Neural progenitor cell (in vitro differentiated cells): ENCODE results near the gene RGS6.

ENCODE experiments used
- EZH2 ChIP-seq: fragments of 200-600 bp; sonication (generic); IDR thresholded peaks from 2 replicates; pipeline ENCODE4 v1.6.1; 2017; ENCODE audit warnings: antibody characterized with exemption, mild to moderate bottlenecking, moderate library complexity
- EZH2phosphoT487 ChIP-seq: fragments of 200-600 bp; sonication (generic); IDR thresholded peaks from 2 replicates; pipeline ENCODE4 v1.6.1; 2017; ENCODE audit warnings: antibody characterized with exemption
- TF ChIP-seq, protein P1 (sequence below): fragments of 200-600 bp; sonication (generic); IDR thresholded peaks from 2 replicates; pipeline ENCODE4 v1.5.1; 2017; ENCODE audit warnings: antibody characterized with exemption, mild to moderate bottlenecking

GRCh38 chr14:72609205-72609916, 677.1 kb downstream of the RGS6 start:
- TF ChIP-seq EZH2phosphoT487, result no peak
- TF ChIP-seq, protein P1, sequence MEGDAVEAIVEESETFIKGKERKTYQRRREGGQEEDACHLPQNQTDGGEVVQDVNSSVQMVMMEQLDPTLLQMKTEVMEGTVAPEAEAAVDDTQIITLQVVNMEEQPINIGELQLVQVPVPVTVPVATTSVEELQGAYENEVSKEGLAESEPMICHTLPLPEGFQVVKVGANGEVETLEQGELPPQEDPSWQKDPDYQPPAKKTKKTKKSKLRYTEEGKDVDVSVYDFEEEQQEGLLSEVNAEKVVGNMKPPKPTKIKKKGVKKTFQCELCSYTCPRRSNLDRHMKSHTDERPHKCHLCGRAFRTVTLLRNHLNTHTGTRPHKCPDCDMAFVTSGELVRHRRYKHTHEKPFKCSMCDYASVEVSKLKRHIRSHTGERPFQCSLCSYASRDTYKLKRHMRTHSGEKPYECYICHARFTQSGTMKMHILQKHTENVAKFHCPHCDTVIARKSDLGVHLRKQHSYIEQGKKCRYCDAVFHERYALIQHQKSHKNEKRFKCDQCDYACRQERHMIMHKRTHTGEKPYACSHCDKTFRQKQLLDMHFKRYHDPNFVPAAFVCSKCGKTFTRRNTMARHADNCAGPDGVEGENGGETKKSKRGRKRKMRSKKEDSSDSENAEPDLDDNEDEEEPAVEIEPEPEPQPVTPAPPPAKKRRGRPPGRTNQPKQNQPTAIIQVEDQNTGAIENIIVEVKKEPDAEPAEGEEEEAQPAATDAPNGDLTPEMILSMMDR, result no peak
- no peak for TF ChIP-seq EZH2
